ENCODE results near the gene GPRASP3. TPM values are rescaled to one million over a fixed set of nuclear protein-coding genes. Genes with fewer than 3 reads are reported as not detected.
"Not testable (repeated sequence)": the region's sequence is repeated elsewhere in the genome, so short reads cannot be mapped to it uniquely, and the experiment has no call there.

GPRASP3 gene
- total and polyA plus RNA-seq, 8 donors, result 4.5 to 18.9 (median 17.0) TPM

GRCh38 chrX:102712216-102712966 lies 8.2 kb upstream of the GPRASP3 start, which contains the start of gene GPRASP2:
Gene GPRASP2, plus strand, starts transcription at chrX:102712448. Its CDS starts 2,422 bp downstream, at chrX:102714870.
- peak; percentile 91 for ATAC-seq
- Histone ChIP-seq H3K9me3 (no peaks in the 10 kb centered on the region), H3K27ac (peak within 1 kb of the TSS; percentile 65 to 67), H3K27me3 (peaks cover 0 to 23% of the 10 kb centered on the region in 2 donors), H3K4me1 (peaks cover 0 to 5% of the 10 kb centered on the region in 2 donors), H3K36me3 (no peaks in the 10 kb centered on the region), H3K4me3 (peak within 1 kb of the TSS; percentile 43 to 47)
- peak; percentile 38 to 85 (median 56) for DNase-seq
- TF ChIP-seq, protein P1, sequence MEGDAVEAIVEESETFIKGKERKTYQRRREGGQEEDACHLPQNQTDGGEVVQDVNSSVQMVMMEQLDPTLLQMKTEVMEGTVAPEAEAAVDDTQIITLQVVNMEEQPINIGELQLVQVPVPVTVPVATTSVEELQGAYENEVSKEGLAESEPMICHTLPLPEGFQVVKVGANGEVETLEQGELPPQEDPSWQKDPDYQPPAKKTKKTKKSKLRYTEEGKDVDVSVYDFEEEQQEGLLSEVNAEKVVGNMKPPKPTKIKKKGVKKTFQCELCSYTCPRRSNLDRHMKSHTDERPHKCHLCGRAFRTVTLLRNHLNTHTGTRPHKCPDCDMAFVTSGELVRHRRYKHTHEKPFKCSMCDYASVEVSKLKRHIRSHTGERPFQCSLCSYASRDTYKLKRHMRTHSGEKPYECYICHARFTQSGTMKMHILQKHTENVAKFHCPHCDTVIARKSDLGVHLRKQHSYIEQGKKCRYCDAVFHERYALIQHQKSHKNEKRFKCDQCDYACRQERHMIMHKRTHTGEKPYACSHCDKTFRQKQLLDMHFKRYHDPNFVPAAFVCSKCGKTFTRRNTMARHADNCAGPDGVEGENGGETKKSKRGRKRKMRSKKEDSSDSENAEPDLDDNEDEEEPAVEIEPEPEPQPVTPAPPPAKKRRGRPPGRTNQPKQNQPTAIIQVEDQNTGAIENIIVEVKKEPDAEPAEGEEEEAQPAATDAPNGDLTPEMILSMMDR (IDR thresholded peaks at IDR 0.05), result no peak
- intact Hi-C loops (cut with DNase I), result no loop called here

GRCh38 chrX:102712981-102713625 lies 7.4 kb upstream of the GPRASP3 start:
- peaks cover 0 to 23% of the 10 kb centered on the region in 2 donors for H3K27me3 ChIP-seq
- intact Hi-C loops (cut with DNase I), result no loop called here
- TF ChIP-seq, protein P1 (IDR thresholded peaks at IDR 0.05), result peak; percentile 46 to 53
- H3K9me3 ChIP-seq, result no peaks in the 10 kb centered on the region
- peak; percentile 89 for ATAC-seq
- DNase-seq, result peak in 3 of 4 donors; percentile 37 to 77 (median 55)
- peaks cover 0 to 5% of the 10 kb centered on the region in 2 donors for H3K4me1 ChIP-seq
- H3K36me3 ChIP-seq, result no peaks in the 10 kb centered on the region
- peak overlapping the region; percentile 43 to 47 for H3K4me3 ChIP-seq
- H3K27ac ChIP-seq, result peak overlapping the region; percentile 65 to 67

DNA sequence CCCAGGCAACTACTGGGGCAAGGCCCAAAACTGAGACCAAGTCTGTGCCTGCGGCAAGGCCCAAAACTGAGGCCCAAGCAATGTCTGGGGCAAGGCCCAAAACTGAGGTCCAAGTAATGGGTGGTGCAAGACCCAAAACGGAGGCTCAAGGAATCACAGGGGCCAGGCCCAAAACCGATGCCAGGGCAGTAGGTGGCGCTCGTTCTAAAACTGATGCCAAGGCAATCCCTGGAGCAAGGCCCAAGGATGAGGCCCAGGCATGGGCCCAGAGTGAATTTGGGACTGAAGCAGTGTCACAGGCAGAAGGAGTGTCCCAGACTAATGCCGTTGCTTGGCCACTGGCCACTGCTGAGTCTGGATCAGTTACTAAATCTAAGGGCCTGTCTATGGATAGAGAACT lies 5.5 kb upstream of the GPRASP3 start:
- Histone ChIP-seq H3K9me3 (no peaks in the 10 kb centered on the region), H3K4me3 (no peak overlapping the region), H3K36me3 (no peaks in the 10 kb centered on the region), H3K27me3 (peaks cover 0 to 23% of the 10 kb centered on the region in 2 donors), H3K27ac (no peak overlapping the region), H3K4me1 (peaks cover 0 to 5% of the 10 kb centered on the region in 2 donors)
- no peak for DNase-seq
- TF ChIP-seq, protein P1 (IDR thresholded peaks at IDR 0.05), result no peak
- intact Hi-C loops (cut with DNase I), result no loop called here
- no peak for ATAC-seq

DNA sequence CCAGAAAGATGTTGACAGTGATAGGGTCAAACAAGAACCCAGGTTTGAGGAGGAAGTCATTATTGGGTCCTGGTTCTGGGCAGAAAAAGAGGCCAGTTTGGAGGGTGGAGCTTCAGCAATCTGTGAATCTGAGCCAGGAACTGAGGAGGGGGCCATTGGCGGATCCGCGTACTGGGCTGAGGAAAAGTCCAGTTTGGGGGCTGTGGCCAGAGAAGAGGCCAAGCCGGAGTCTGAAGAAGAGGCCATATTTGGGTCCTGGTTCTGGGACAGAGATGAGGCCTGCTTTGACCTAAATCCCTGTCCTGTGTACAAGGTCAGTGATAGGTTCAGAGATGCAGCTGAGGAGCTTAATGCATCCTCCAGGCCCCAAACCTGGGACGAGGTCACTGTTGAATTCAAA lies 4.6 kb upstream of the GPRASP3 start:
- no peaks in the 10 kb centered on the region for H3K9me3 ChIP-seq
- H3K36me3 ChIP-seq, result no peaks in the 10 kb centered on the region
- H3K4me3 ChIP-seq, result no peak overlapping the region
- no peak for DNase-seq
- H3K27me3 ChIP-seq, result peaks cover 0 to 20% of the 10 kb centered on the region in 2 donors
- intact Hi-C loops (cut with DNase I), result no loop called here
- peaks cover 0 to 5% of the 10 kb centered on the region in 2 donors for H3K4me1 ChIP-seq
- TF ChIP-seq, protein P1 (IDR thresholded peaks at IDR 0.05), result no peak
- no peak overlapping the region for H3K27ac ChIP-seq
- ATAC-seq, result no peak

DNA sequence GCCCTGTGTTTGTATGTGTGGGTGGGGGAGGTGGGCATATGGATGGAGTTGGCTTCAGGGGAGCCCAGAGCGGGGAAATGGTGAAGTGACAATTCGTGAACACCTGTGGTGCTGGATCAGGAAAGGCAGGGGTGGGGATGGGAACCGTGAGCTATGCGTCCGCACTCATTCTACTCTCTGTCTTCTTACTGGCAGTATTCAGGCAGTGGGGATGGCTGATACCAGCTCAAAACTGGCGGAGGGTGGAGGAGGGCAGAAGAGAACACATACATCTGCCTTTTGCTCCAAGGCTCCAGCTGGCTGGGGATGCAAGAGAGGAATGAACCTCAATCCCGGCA lies 595 bp downstream of the GPRASP3 start:
- H3K36me3 ChIP-seq; H3K4me1 ChIP-seq; H3K27me3 ChIP-seq; intact Hi-C loops (cut with DNase I); H3K27ac ChIP-seq; H3K9me3 ChIP-seq; DNase-seq: not testable (repeated sequence)
- ATAC-seq, result peak; percentile 35
- H3K4me3 ChIP-seq, result peak overlapping the region; percentile 32 to 41

All from left lung (tissue), 10 donors.